B cell (primary cell): ENCODE data around the gene CDC42SE1. TPM values are rescaled to one million over a fixed set of nuclear protein-coding genes. Genes with fewer than 3 reads are reported as not detected.
A peak's percentile ranks its signal among the peaks of the same experiment; 100 is the strongest.

Source experiments
- ATAC-seq: fragments of 200-7000 bp; cut with Tn5 transposase; one replicate; pipeline ENCODE4 v1.10.0; 2021; ENCODE audit warnings: low read depth, mild to moderate bottlenecking, moderate number of reproducible peaks, moderate library complexity
- CTCF ChIA-PET: fragments of 350-600 bp; sonication (Branson Sonifier 250); formaldehyde crosslinking; loops from one replicate; lab custom pipeline; 2021; ENCODE audit warnings: antibody characterized with exemption, inconsistent platforms; lab: Charles Lee
- POLR2A ChIA-PET: fragments of 350-600 bp; sonication (Branson Sonifier 250); formaldehyde crosslinking; loops from one replicate; lab custom pipeline; 2021; ENCODE audit warnings: antibody characterized with exemption; lab: Charles Lee
- DNase-seq: peaks from one replicate; pipeline ENCODE4 v3.0.0; 2013
- H2AFZ ChIP-seq: 2 replicates; pipeline ENCODE4 v1.6.1; 2012; ENCODE audit warnings: mild to moderate bottlenecking, low read depth, low read length; ENCODE audit not compliant: insufficient read depth, poor library complexity, severe bottlenecking
- H3K27ac ChIP-seq, 2 donors: 1 replicate in 1 of 2; 2 replicates in 1 of 2; pipeline ENCODE4 v1.5.1; 2012 to 2013; ENCODE audit warnings: low read length in 2 of 2, mild to moderate bottlenecking in 2 of 2, moderate library complexity in 1 of 2
- H3K27me3 ChIP-seq, 4 experiments: fragments of 200-600 bp in 1 of 4; sonication (generic) in 1 of 4; replicated peaks in 1 of 4; 1 replicate in 2 of 4; 2 replicates in 2 of 4; pipeline versions ENCODE4 v1.6.1 to v1.7.0; 2013 to 2016; ENCODE audit warnings: low read length in 3 of 4, mild to moderate bottlenecking in 2 of 4, mixed read lengths in 1 of 4, moderate library complexity in 1 of 4; ENCODE audit not compliant: insufficient read depth in 4 of 4, control insufficient read depth in 3 of 4; ENCODE audit errors: control extremely low read depth in 1 of 4
- H3K36me3 ChIP-seq, 2 experiments: replicated peaks in 1 of 2; 1 replicate in 1 of 2; 2 replicates in 1 of 2; pipeline versions ENCODE4 v1.6.1 to v1.7.1; 2013; ENCODE audit warnings: low read length in 1 of 2; ENCODE audit not compliant: insufficient read depth in 2 of 2, control insufficient read depth in 1 of 2; ENCODE audit errors: control extremely low read depth in 1 of 2, extremely low read depth in 1 of 2
- H3K4me1 ChIP-seq, 2 donors: fragments of 200-600 bp in 1 of 2; sonication (generic) in 1 of 2; 1 replicate in 1 of 2; 2 replicates in 1 of 2; pipeline versions ENCODE4 v1.5.1 to v1.6.1; 2013 to 2017; ENCODE audit warnings: low read length in 2 of 2; ENCODE audit not compliant: control insufficient read depth in 2 of 2, insufficient read depth in 2 of 2
- H3K4me2 ChIP-seq: replicated peaks from 2 replicates; pipeline ENCODE3; 2012; ENCODE audit warnings: mild to moderate bottlenecking, low read depth, low read length; ENCODE audit not compliant: poor library complexity, severe bottlenecking
- H3K4me3 ChIP-seq, 5 experiments: fragments of 200-600 bp in 1 of 5; sonication (generic) in 1 of 5; 1 replicate in 3 of 5; 2 replicates in 2 of 5; pipeline versions ENCODE4 v1.5.1 to v1.7.0; 2011 to 2016; ENCODE audit warnings: low read length in 4 of 5, mild to moderate bottlenecking in 4 of 5, low read depth in 2 of 5, control low read depth in 1 of 5, moderate library complexity in 1 of 5; ENCODE audit not compliant: insufficient read depth in 1 of 5; ENCODE audit errors: control extremely low read depth in 1 of 5, extremely low read depth in 1 of 5
- H3K79me2 ChIP-seq: fragments of 200-600 bp; sonication (generic); one replicate; pipeline ENCODE4 v1.6.0; 2016; ENCODE audit warnings: low read length; ENCODE audit not compliant: control insufficient read depth, insufficient read depth
- H3K9ac ChIP-seq: fragments of 200-600 bp; sonication (generic); 2 replicates; pipeline ENCODE4 v1.6.1; 2017; ENCODE audit warnings: mild to moderate bottlenecking, low read length, moderate library complexity
- H3K9me3 ChIP-seq, 3 donors: one replicate each; pipeline versions ENCODE4 v1.6.1 to v1.7.1; 2013; ENCODE audit warnings: low read length in 2 of 3; ENCODE audit not compliant: control insufficient read depth in 2 of 3, insufficient read depth in 1 of 3; ENCODE audit errors: control extremely low read depth in 1 of 3
- H4K20me1 ChIP-seq: 2 replicates; pipeline ENCODE4 v1.6.0; 2012; ENCODE audit warnings: mild to moderate bottlenecking, low read length; ENCODE audit not compliant: insufficient read depth, control insufficient read depth, poor library complexity, severe bottlenecking
- H3K27ac Mint-ChIP-seq: one replicate; pipeline ENCODE4 v1.8.0; 2021; ENCODE audit warnings: mixed read lengths
- H3K27me3 Mint-ChIP-seq: one replicate; pipeline ENCODE4 v1.8.0; 2021; ENCODE audit warnings: mixed read lengths
- H3K4me1 Mint-ChIP-seq: one replicate; pipeline ENCODE4 v1.8.0; 2021; ENCODE audit warnings: mixed read lengths
- H3K4me3 Mint-ChIP-seq: one replicate; pipeline ENCODE4 v1.8.0; 2021; ENCODE audit warnings: mixed read lengths
- H3K9me3 Mint-ChIP-seq: one replicate; pipeline ENCODE4 v1.8.0; 2022; ENCODE audit warnings: mixed read lengths; ENCODE audit not compliant: insufficient read depth
- EZH2 ChIP-seq: IDR thresholded peaks from 2 replicates; pipeline ENCODE4 v1.6.1; 2012; ENCODE audit warnings: borderline replicate concordance, low read depth, mild to moderate bottlenecking, moderate library complexity, low read length; ENCODE audit not compliant: insufficient read depth, poor library complexity, severe bottlenecking
- WGBS: methylation state at CpG from one replicate; pipeline ENCODE4 v1.1.5; 2013; ENCODE audit warnings: missing lambda C conversion rate; ENCODE audit not compliant: insufficient coverage; 5-methylcytosine and 5-hydroxymethylcytosine counted together
- intact Hi-C: fragments of 100-400 bp; cut with micrococcal nuclease; formaldehyde crosslinking; loops from one replicate; pipeline ENCODE4 v1.10.0; 2022
- polyA plus RNA-seq: library from polyadenylated mRNA; depleted of rRNA; stranded (reverse); fragments of >200 nt; gene quantifications from 2 replicates; pipeline ENCODE4 v1.2.3, GENCODE V29; 2012
- total RNA-seq, 2 donors: library from RNA; stranded (reverse); fragments of 120-200 nt in 1 of 2; gene quantifications; 1 replicate in 1 of 2; 2 replicates in 1 of 2; pipeline versions ENCODE4 v1.2.3 to v1.2.4, GENCODE V29; 2013 to 2022
- TF ChIP-seq, protein P1 (sequence below): fragments of 200-600 bp; IDR thresholded peaks from one replicate; pipeline ENCODE4 v1.8.0; 2022; ENCODE audit warnings: antibody characterized with exemption, mild to moderate bottlenecking

The CDC42SE1 gene
- total and polyA plus RNA-seq, 2 donors (not counting 1 experiment from before 2014, with no cell fraction given), result 238 to 366 TPM

DNA sequence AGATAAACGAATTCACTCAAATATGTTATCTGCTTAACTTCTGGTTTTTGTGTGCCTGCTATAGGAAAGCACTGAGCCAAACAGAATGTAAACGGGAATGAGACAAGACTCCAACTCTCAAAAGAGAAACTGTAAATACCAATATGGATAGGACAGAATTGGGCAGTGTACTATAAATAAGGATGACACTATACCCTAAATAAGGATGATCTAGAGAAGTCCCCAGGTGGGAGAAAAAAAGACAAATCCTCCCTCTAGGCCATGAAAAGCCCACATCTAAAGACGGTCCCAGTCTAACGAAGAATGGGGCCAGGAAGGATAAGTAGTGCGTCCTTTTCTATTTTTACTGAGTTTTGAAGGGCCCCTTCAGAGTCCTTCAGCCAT, 9.7 kb upstream of the CDC42SE1 start:
- H3K27ac Mint-ChIP-seq, result peak overlapping the region; percentile 84
- no CpG with 5 or more reads among the region's 5 CpGs for WGBS
- Histone ChIP-seq H3K4me3 (no peak overlapping the region), H3K27me3 (no peaks in the 10 kb centered on the region), H4K20me1 (no peaks in the 10 kb centered on the region), H3K36me3 (peaks cover 0 to 3% of the 10 kb centered on the region in 2 experiments), H3K79me2 (peaks cover 31% of the 10 kb centered on the region), H3K9me3 (no peaks in the 10 kb centered on the region), H3K4me1 (peaks cover 13 to 18% of the 10 kb centered on the region in 2 donors), H3K27ac (peak overlapping the region in 1 of 2 donors; percentile 51), H3K9ac (no peak overlapping the region), H3K4me2 (peak overlapping the region; percentile 14), H2AFZ (no peak overlapping the region)
- no peaks in the 10 kb centered on the region for H3K27me3 Mint-ChIP-seq
- H3K9me3 Mint-ChIP-seq, result no peaks in the 10 kb centered on the region
- intact Hi-C loops, result no loop called here
- ChIA-PET POLR2A (interaction anchor here (0.6 to 3.0 kb wide), 2 partner anchors 21 to 23 kb away, joined by 5 to 13 read pairs; partner anchors contain the start of gene C1orf56), CTCF (no interaction called here)
- DNase-seq, result no peak
- ATAC-seq, result no peak
- H3K4me3 Mint-ChIP-seq, result peak overlapping the region; percentile 97
- no peak for TF ChIP-seq EZH2
- TF ChIP-seq, protein P1, sequence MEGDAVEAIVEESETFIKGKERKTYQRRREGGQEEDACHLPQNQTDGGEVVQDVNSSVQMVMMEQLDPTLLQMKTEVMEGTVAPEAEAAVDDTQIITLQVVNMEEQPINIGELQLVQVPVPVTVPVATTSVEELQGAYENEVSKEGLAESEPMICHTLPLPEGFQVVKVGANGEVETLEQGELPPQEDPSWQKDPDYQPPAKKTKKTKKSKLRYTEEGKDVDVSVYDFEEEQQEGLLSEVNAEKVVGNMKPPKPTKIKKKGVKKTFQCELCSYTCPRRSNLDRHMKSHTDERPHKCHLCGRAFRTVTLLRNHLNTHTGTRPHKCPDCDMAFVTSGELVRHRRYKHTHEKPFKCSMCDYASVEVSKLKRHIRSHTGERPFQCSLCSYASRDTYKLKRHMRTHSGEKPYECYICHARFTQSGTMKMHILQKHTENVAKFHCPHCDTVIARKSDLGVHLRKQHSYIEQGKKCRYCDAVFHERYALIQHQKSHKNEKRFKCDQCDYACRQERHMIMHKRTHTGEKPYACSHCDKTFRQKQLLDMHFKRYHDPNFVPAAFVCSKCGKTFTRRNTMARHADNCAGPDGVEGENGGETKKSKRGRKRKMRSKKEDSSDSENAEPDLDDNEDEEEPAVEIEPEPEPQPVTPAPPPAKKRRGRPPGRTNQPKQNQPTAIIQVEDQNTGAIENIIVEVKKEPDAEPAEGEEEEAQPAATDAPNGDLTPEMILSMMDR, result no peak
- H3K4me1 Mint-ChIP-seq, result peaks cover 17% of the 10 kb centered on the region

DNA sequence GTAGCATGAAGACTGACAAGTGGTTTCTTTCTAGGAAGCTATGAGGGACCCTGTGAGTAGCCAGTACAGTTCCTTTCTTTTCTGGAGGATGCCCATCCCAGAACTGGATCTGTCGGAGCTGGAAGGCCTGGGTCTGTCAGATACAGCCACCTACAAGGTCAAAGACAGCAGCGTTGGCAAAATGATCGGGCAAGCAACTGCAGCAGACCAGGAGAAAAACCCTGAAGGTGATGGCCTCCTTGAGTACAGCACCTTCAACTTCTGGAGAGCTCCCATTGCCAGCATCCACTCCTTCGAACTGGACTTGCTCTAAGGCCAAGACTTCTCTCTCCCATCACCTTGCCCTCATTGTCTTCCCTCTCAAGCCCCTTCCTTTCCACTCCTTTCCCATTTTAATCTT, 7.8 kb upstream of the CDC42SE1 start:
- Mint-ChIP-seq H3K4me1 (peaks cover 17% of the 10 kb centered on the region), H3K27me3 (no peaks in the 10 kb centered on the region), H3K4me3 (no peak overlapping the region), H3K9me3 (no peaks in the 10 kb centered on the region), H3K27ac (peak overlapping the region; percentile 7)
- Histone ChIP-seq H3K27me3 (no peaks in the 10 kb centered on the region), H3K4me2 (no peak overlapping the region), H3K79me2 (peaks cover 21% of the 10 kb centered on the region), H3K4me1 (peaks cover 13 to 18% of the 10 kb centered on the region in 2 donors), H3K4me3 (no peak overlapping the region), H2AFZ (no peak overlapping the region), H3K9ac (no peak overlapping the region), H3K36me3 (no peaks in the 10 kb centered on the region), H4K20me1 (no peaks in the 10 kb centered on the region), H3K9me3 (no peaks in the 10 kb centered on the region), H3K27ac (no peak overlapping the region)
- no peak for ATAC-seq
- no peak for DNase-seq
- intact Hi-C loops, result no loop called here
- TF ChIP-seq, protein P1, result no peak
- TF ChIP-seq EZH2, result no peak
- ChIA-PET CTCF (interaction anchor here (0.6 to 1.7 kb wide), 7 partner anchors 9 to 264 kb away, joined by 3 to 9 read pairs (median 4); partner anchors contain the start of gene C1orf56), POLR2A (no interaction called here)
- 100% methylated on average over 3 of the region's 4 CpGs for WGBS
